ENCODE measurements around the gene CNOT6. TPM values are rescaled to one million over a fixed set of nuclear protein-coding genes. Genes with fewer than 3 reads are reported as not detected.

Gene CNOT6
- total and polyA plus RNA-seq, 2 donors (not counting 1 experiment from before 2014, with no cell fraction given): 12.7 to 19.5 TPM

DNA sequence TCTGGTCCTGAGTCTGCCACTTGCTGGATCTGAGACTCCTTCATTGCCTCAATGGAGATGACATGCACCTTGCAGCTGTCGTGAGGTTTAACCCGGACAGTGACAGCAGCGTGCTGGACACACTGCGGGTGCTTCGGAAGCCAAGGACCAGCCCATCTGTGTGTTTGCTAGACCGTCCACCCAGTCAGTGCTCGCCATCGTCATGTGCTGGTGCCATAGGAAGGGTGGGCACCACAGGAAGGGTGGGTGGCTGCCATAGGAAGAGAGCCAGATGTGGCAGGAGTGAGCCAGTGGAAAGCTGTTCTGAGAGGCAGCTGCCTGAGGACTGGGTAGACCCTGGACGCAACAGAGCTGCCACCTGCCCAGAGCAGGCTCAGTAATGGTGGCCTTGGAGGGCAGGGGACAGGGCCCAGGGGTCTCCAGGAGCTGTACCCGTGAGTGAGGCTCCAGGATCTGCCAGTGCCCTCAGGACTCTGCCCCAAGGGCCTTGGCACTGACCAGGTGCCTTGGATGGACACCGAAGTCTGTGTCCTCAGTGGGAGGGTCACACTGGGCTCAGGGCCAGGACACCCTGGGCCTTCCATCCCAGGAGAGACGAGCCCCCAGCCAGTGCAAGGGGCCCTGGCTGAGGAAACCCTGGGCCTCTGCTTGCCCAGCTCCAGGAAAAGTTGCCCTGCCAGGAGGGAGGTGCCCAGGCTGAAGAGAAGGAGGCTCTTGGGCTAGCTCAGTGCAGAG, 133.4 kb downstream of the CNOT6 start:
- Histone ChIP-seq H3K4me1 (ENCODE audit: control insufficient read depth, extremely low read depth, insufficient read depth, low read length) (no peaks in the 10 kb centered on the region), H3K36me3 (ENCODE audit: control insufficient read depth, insufficient read depth, low read length) (no peaks in the 10 kb centered on the region), H3K9me3 (ENCODE audit: control insufficient read depth, insufficient read depth, low read depth, low read length) (no peaks in the 10 kb centered on the region), H3K4me2 (ENCODE audit: extremely low read depth, insufficient read depth, low read length) (no peak overlapping the region), H3K4me3 (replicated peaks in 1 of 4; ENCODE audit: control extremely low read depth in 1 of 4, insufficient read depth in 1 of 4, low read depth in 3 of 4, low read length in 4 of 4) (no peak overlapping the region), H4K20me1 (ENCODE audit: control insufficient read depth, extremely low read depth, insufficient read depth, low read length) (no peaks in the 10 kb centered on the region), H3K79me2 (ENCODE audit: control insufficient read depth, insufficient read depth, low read length) (no peaks in the 10 kb centered on the region), H2AFZ (ENCODE audit: low read length) (no peak overlapping the region), H3K9ac (ENCODE audit: insufficient read depth, low read length) (no peak overlapping the region), H3K27ac (ENCODE audit: insufficient read depth, low read length) (no peak overlapping the region), H3K27me3 (ENCODE audit: control insufficient read depth, insufficient read depth, low read length) (no peaks in the 10 kb centered on the region)
- no peak for DNase-seq (ENCODE audit: low read depth in 2 of 2)
- TF ChIP-seq EZH2 (IDR thresholded peaks at IDR 0.05; ENCODE audit: low read length, missing control alignments): no peak
- TF ChIP-seq, protein P1, sequence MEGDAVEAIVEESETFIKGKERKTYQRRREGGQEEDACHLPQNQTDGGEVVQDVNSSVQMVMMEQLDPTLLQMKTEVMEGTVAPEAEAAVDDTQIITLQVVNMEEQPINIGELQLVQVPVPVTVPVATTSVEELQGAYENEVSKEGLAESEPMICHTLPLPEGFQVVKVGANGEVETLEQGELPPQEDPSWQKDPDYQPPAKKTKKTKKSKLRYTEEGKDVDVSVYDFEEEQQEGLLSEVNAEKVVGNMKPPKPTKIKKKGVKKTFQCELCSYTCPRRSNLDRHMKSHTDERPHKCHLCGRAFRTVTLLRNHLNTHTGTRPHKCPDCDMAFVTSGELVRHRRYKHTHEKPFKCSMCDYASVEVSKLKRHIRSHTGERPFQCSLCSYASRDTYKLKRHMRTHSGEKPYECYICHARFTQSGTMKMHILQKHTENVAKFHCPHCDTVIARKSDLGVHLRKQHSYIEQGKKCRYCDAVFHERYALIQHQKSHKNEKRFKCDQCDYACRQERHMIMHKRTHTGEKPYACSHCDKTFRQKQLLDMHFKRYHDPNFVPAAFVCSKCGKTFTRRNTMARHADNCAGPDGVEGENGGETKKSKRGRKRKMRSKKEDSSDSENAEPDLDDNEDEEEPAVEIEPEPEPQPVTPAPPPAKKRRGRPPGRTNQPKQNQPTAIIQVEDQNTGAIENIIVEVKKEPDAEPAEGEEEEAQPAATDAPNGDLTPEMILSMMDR (conservative IDR thresholded peaks at IDR 0.05 in 1 of 2, IDR thresholded peaks at IDR 0.05 in 1 of 2; ENCODE audit: low read depth in 1 of 2, low read length in 2 of 2): no peak

Other genes starting within 250 kb of the CNOT6 start
- gene MAPK9, start 202.3 kb upstream of the CNOT6 start, total RNA-seq: 24.7 and 27.6 TPM in 2 replicates
- 36.8 and 43.1 TPM in 2 replicates for gene MAPK9, start 202.3 kb upstream of the CNOT6 start, polyA plus RNA-seq
- gene GFPT2, start 141.0 kb upstream of the CNOT6 start, total RNA-seq: 19.3 and 26.7 TPM in 2 replicates
- gene GFPT2, start 141.0 kb upstream of the CNOT6 start, polyA plus RNA-seq: 6.1 and 24.7 TPM in 2 replicates
- gene SCGB3A1, start 97.1 kb downstream of the CNOT6 start, total RNA-seq: not detected in 2 replicates
- gene SCGB3A1, start 97.1 kb downstream of the CNOT6 start, polyA plus RNA-seq: not detected in 2 replicates
- 0.17 and 0.26 TPM in 2 replicates for gene FLT4, start 155.2 kb downstream of the CNOT6 start, total RNA-seq
- 0.14 TPM in 1 of 2 replicates, not detected in the other for gene FLT4, start 155.2 kb downstream of the CNOT6 start, polyA plus RNA-seq
- gene OR2Y1, start 245.7 kb downstream of the CNOT6 start, total RNA-seq: not detected in 2 replicates
- gene OR2Y1, start 245.7 kb downstream of the CNOT6 start, polyA plus RNA-seq: not detected in 2 replicates

Data from fibroblast of lung (primary cell).